Left kidney (tissue), 8 donors: ENCODE measurements around the gene ZNF599. TPM values are rescaled to one million over a fixed set of nuclear protein-coding genes. Genes with fewer than 3 reads are reported as not detected.
A peak's percentile ranks its signal among the peaks of the same experiment; 100 is the strongest.
"Not testable (repeated sequence)": the region's sequence is repeated elsewhere in the genome, so short reads cannot be mapped to it uniquely, and the experiment has no call there.

Experiments
- DNase-seq: peaks from one replicate; pipeline ENCODE4 v3.0.0-alpha.2; 2013
- long read RNA-seq, 8 donors: transcript quantifications; one replicate each; lab custom pipeline, GENCODE V29; 2026
- polyA plus RNA-seq: library from polyadenylated mRNA; unstranded; fragments of 120-200 nt; gene quantifications from one replicate; pipeline ENCODE4 v1.2.1, GENCODE V29; 2013; ENCODE audit not compliant: insufficient read length

ZNF599 gene
- polyA plus RNA-seq: 15.6 TPM
- long read RNA-seq, donor 1, transcript ZNF599-203 (3 exons, 948 nt): major isoform, 9 of 9 reads
- long read RNA-seq, donor 1, partial matches to known transcripts: 0 of 9 reads
- long read RNA-seq, donor 1, other reads (novel, unspliced or antisense): 0 of 9 reads
- long read RNA-seq, donor 2, partial matches to known transcripts: 0 of 3 reads
- long read RNA-seq, donor 2, other reads (novel, unspliced or antisense): 0 of 3 reads
- long read RNA-seq, donor 3, transcript ZNF599-203 (3 exons, 948 nt): major isoform, 6 of 7 reads
- long read RNA-seq, donor 3, partial matches to known transcripts: 0 of 7 reads
- long read RNA-seq, donor 3, other reads (novel, unspliced or antisense): 0 of 7 reads
- long read RNA-seq, donor 4, partial matches to known transcripts: 0 of 1 reads
- long read RNA-seq, donor 4, other reads (novel, unspliced or antisense): 0 of 1 reads
- long read RNA-seq, donor 5, transcript ZNF599-203 (3 exons, 948 nt): major isoform, 17 of 19 reads
- long read RNA-seq, donor 5, partial matches to known transcripts: 0 of 19 reads
- long read RNA-seq, donor 5, other reads (novel, unspliced or antisense): 0 of 19 reads
- long read RNA-seq, donor 6, partial matches to known transcripts: 0 of 5 reads
- long read RNA-seq, donor 6, other reads (novel, unspliced or antisense): 0 of 5 reads
- long read RNA-seq, donor 7, transcript ZNF599-203 (3 exons, 948 nt): major isoform, 9 of 20 reads
- long read RNA-seq, donor 7, partial matches to known transcripts: 9 of 20 reads
- long read RNA-seq, donor 7, other reads (novel, unspliced or antisense): 0 of 20 reads
- long read RNA-seq, donor 8, partial matches to known transcripts: 0 of 1 reads
- long read RNA-seq, donor 8, other reads (novel, unspliced or antisense): 0 of 1 reads

GRCh38 chr19:34772697-34773554 is at the start of gene ZNF599:
Gene ZNF599 (minus strand): TSS chr19:34773215. CDS start chr19:34772841, 374 bp downstream.
- DNase-seq: peak; percentile 92

- no peak for DNase-seq
Measured at GRCh38 chr19:34818270-34818669, 45.3 kb upstream of the ZNF599 start.

GRCh38 chr19:34816708-34817107 is 43.7 kb upstream of the ZNF599 start:
- no peak for DNase-seq

GRCh38 chr19:34808566-34808965 is 35.6 kb upstream of the ZNF599 start:
- no peak for DNase-seq

- no peak for DNase-seq
Measured at GRCh38 chr19:34806976-34807860, 34.2 kb upstream of the ZNF599 start.

DNA sequence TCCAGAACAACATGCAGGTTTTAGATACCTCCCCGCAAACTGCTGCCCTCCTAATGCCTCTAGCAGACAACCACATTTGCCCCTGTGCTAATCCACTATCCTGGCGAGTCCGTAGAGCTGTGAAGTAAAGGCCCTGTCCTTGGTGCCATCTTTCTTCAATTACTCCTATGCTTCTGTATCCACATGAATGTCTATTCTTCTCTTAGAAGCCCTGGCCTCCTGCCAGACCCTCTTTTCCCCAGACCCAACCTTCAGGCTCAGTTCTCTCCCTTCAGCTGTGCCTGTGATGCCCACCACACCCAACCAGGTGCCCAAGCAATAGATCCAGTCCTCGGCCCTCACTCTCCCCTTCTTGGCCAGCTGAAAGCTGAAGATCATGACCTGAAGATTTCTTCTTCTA is 31.1 kb upstream of the ZNF599 start:
- no peak for DNase-seq

DNA sequence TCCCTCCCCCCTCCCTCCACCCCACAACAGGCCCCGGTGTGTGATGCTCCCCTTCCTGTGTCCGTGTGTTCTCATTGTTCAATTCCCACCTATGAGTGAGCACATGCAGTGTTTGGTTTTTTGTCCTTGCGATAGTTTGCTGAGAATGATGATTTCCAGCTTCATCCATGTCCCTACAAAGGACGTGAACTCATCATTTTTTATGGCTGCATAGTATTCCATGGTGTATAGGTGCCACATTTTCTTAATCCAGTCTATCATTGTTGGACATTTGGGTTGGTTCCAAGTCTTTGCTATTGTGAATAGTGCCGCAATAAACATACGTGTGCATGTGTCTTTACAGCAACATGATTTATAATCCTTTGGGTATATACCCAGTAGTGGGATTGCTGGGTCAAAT is 23.9 kb upstream of the ZNF599 start:
- not testable (repeated sequence) for DNase-seq

DNA sequence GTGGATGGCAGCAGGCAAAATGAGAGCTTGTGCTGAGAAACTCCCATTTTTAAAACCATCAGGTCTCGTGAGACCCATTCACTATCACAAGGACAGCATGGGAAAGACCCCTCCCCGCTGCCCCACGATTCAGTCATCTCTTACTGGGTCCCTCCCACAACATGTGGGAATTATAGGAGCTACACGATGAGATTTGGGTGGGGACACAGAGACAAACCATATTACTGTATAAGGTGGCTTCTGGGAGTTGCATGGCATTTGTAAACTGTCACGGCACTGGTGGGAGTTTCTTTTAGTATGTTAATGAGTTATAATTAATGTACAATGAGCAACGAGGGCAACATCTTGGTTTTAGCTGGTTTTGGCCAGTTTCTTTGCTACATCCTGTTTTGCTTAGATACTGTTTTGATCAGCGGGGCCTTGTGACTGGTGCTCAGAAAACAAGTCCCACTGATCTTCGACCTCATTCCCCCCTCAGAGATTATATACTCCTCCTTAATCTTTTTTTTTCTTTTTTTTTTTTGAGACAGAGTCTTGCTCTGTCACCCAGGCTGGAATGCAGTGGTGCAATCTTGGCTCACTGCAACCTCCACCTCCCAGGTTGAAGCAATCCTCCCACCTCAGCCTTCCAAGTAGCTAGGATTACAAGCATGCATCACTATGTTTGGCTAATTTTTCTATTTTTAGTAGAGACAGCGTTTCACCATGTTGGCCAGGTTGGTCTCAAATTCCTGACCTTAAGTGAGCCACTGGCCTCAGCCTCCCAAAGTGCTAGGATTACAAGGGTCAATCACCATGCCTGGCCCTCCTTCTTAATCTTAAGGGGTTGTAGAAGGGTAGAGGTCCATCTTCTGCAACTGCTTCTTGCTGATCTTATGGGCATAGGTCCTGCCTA is 21.3 kb upstream of the ZNF599 start:
- no peak for DNase-seq

- no peak for DNase-seq
Measured at GRCh38 chr19:34793565-34793964, 20.6 kb upstream of the ZNF599 start.

- DNase-seq: no peak
Measured at GRCh38 chr19:34788074-34788473, 15.1 kb upstream of the ZNF599 start.

- DNase-seq: no peak
Measured at GRCh38 chr19:34787059-34787824, 14.2 kb upstream of the ZNF599 start.

GRCh38 chr19:34786236-34786635 is 13.2 kb upstream of the ZNF599 start:
- DNase-seq: no peak

- no peak for DNase-seq
Measured at GRCh38 chr19:34779652-34780051, 6.6 kb upstream of the ZNF599 start.

DNA sequence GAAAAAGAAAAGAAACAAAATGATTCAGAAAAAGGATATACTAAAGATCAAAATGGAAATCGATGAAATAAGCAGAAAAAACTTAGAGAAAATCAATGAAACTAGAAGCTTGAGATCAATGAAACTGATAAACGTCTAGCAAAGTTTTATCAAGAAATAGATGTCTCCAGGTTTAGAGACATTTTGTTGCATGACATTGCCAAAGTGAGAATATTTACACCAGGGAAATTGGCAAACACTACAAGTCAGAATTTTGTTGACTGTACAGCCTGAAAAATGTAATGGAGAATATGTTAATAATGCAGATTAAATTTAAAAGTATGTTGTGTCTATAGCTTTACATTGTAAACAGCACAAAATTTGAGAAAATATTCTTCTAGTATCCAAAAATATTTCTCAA is 5.3 kb upstream of the ZNF599 start:
- DNase-seq: no peak

- DNase-seq: no peak
Measured at GRCh38 chr19:34774857-34775256, 1.8 kb upstream of the ZNF599 start.

- no peak for DNase-seq
Measured at GRCh38 chr19:34773555-34773864, 495 bp upstream of the ZNF599 start.

DNA sequence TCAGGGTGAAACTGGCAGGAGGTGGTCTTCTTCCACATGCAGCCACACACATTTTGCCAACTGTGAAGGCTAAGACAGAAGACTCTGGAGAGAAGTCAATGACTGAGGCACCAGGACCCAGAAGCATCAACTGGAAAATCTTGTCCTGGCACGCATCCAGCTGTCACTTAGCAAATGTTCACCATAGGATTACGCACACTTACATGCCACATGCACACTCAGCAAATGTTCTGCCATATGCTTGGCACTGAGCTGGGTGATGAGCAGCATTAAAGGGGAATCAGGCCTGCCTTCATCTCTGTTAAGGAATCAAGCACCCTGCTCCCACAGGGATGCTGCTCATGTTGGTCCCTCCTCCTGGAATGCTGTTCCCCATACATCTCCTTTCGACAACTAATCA is 5.1 kb downstream of the ZNF599 start:
- DNase-seq: no peak

DNA sequence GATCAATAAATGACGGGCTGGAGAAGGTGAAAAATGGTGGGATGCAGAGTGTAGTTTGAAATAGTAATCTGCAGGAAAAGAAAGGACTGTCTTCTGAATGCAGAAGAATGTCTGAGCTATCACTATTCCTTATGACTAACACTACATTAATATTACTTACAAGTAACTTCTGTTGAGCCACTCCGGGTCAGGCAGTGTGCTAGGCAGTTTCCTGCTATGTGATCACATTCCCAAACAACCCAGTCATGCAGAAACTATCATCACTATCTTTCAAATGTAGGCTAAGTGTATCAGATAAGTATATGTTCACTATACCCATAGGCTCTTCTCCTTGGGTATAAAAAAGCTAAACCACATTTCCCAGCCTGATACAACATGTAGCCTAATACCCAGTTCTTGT is 6.6 kb downstream of the ZNF599 start:
- no peak for DNase-seq

- DNase-seq: no peak
Measured at GRCh38 chr19:34759218-34759917, 13.6 kb downstream of the ZNF599 start.
